ENCODE measurements around the gene CDK17. TPM values are rescaled to one million over a fixed set of nuclear protein-coding genes. Genes with fewer than 3 reads are reported as not detected.

CDK17 gene
- total RNA-seq, 2 donors from 2014 or later, result 36.2 to 39.9 TPM

- Histone ChIP-seq H3K27me3 (ENCODE audit: control insufficient read depth, insufficient read depth, low read length, poor library complexity, severe bottlenecking) (no peaks in the 10 kb centered on the region), H3K9me3 (ENCODE audit: control insufficient read depth, low read length) (no peaks in the 10 kb centered on the region), H3K4me3 (ENCODE audit: low read length) (no peak overlapping the region), H3K4me1 (ENCODE audit: control insufficient read depth, insufficient read depth, low read length) (no peaks in the 10 kb centered on the region), H3K36me3 (ENCODE audit: control insufficient read depth, insufficient read depth, low read length) (peaks cover 25% of the 10 kb centered on the region), H3K9ac (ENCODE audit: extremely low read depth, low read length, poor library complexity, severe bottlenecking) (no peak overlapping the region), H3K27ac (ENCODE audit: low read depth, low read length) (no peak overlapping the region)
- no peak for DNase-seq
- Mint-ChIP-seq H3K4me3 (no peak overlapping the region), H3K9me3 (no peaks in the 10 kb centered on the region), H3K4me1 (peaks cover 10% of the 10 kb centered on the region), H3K36me3 (ENCODE audit: low read depth) (peaks cover 30% of the 10 kb centered on the region), H3K27me3 (ENCODE audit: insufficient read depth) (no peaks in the 10 kb centered on the region), H3K27ac (no peak overlapping the region)
- no peak for TF ChIP-seq CTCF (conservative IDR thresholded peaks at IDR 0.05)
Measured at GRCh38 chr12:96303653-96304052, 96.6 kb downstream of the CDK17 start.

GRCh38 chr12:96302687-96303310 is 97.4 kb downstream of the CDK17 start:
- Histone ChIP-seq H3K27ac (ENCODE audit: low read depth, low read length) (peak overlapping the region; percentile 72), H3K4me1 (ENCODE audit: control insufficient read depth, insufficient read depth, low read length) (no peaks in the 10 kb centered on the region), H3K4me3 (ENCODE audit: low read length) (no peak overlapping the region), H3K36me3 (ENCODE audit: control insufficient read depth, insufficient read depth, low read length) (peaks cover 31% of the 10 kb centered on the region), H3K9ac (ENCODE audit: extremely low read depth, low read length, poor library complexity, severe bottlenecking) (no peak overlapping the region), H3K9me3 (ENCODE audit: control insufficient read depth, low read length) (no peaks in the 10 kb centered on the region), H3K27me3 (ENCODE audit: control insufficient read depth, insufficient read depth, low read length, poor library complexity, severe bottlenecking) (no peaks in the 10 kb centered on the region)
- 78 to 92% methylated on average over 1 of the region's 2 CpGs for WGBS, 2 experiments (ENCODE audit: insufficient coverage in 1 of 2, insufficient read length in 1 of 2)
- Mint-ChIP-seq H3K27me3 (ENCODE audit: insufficient read depth) (no peaks in the 10 kb centered on the region), H3K36me3 (ENCODE audit: low read depth) (peaks cover 30% of the 10 kb centered on the region), H3K9me3 (no peaks in the 10 kb centered on the region), H3K4me1 (peaks cover 10% of the 10 kb centered on the region), H3K27ac (peak overlapping the region; percentile 21), H3K4me3 (no peak overlapping the region)
- no peak for DNase-seq
- no peak for TF ChIP-seq CTCF (conservative IDR thresholded peaks at IDR 0.05)

GRCh38 chr12:96301732-96302131 is 98.5 kb downstream of the CDK17 start:
- H3K4me3 Mint-ChIP-seq, result no peak overlapping the region
- 80 to 89% methylated on average over 1 to 3 of the region's 4 CpGs for WGBS, 2 experiments (ENCODE audit: insufficient coverage in 1 of 2, insufficient read length in 1 of 2)
- H3K27me3 Mint-ChIP-seq (ENCODE audit: insufficient read depth), result no peaks in the 10 kb centered on the region

More at GRCh38 chr12:96301732-96302131, 98.5 kb downstream of the CDK17 start:
- no peaks in the 10 kb centered on the region for H3K9me3 Mint-ChIP-seq
- H3K36me3 Mint-ChIP-seq (ENCODE audit: low read depth), result peaks cover 25% of the 10 kb centered on the region
- Histone ChIP-seq H3K27me3 (ENCODE audit: control insufficient read depth, insufficient read depth, low read length, poor library complexity, severe bottlenecking) (no peaks in the 10 kb centered on the region), H3K4me3 (ENCODE audit: low read length) (no peak overlapping the region), H3K4me1 (ENCODE audit: control insufficient read depth, insufficient read depth, low read length) (no peaks in the 10 kb centered on the region), H3K9ac (ENCODE audit: extremely low read depth, low read length, poor library complexity, severe bottlenecking) (no peak overlapping the region), H3K36me3 (ENCODE audit: control insufficient read depth, insufficient read depth, low read length) (peaks cover 37% of the 10 kb centered on the region), H3K9me3 (ENCODE audit: control insufficient read depth, low read length) (no peaks in the 10 kb centered on the region), H3K27ac (ENCODE audit: low read depth, low read length) (no peak overlapping the region)
- no peak overlapping the region for H3K27ac Mint-ChIP-seq
- peaks cover 10% of the 10 kb centered on the region for H3K4me1 Mint-ChIP-seq
- TF ChIP-seq CTCF (conservative IDR thresholded peaks at IDR 0.05), result no peak
- DNase-seq, result no peak

Measured in endodermal cell (in vitro differentiated cells).